GM21717 (cell line): Measurements from ENCODE around the gene MILR1.

Experiments used
- ATAC-seq: cut with Tn5 transposase; IDR thresholded peaks from one replicate; pipeline ENCODE4 v1.9.1; 2021; ENCODE audit warnings: mild to moderate bottlenecking, moderate library complexity; ENCODE audit not compliant: unreplicated experiment

MILR1 gene

GRCh38 chr17:64500862-64501765 lies 52.2 kb downstream of the MILR1 start:
- no peak for ATAC-seq

GRCh38 chr17:64502021-64502420 lies 53.1 kb downstream of the MILR1 start:
- no peak for ATAC-seq

- ATAC-seq = no peak
Measured at GRCh38 chr17:64502809-64503208, 53.9 kb downstream of the MILR1 start.

GRCh38 chr17:64503341-64503740 lies 54.4 kb downstream of the MILR1 start:
- no peak for ATAC-seq

- ATAC-seq = no peak
Measured at GRCh38 chr17:64503821-64504768, 55.2 kb downstream of the MILR1 start.

GRCh38 chr17:64504769-64505339 lies 55.9 kb downstream of the MILR1 start:
- ATAC-seq = no peak

GRCh38 chr17:64505340-64506200 lies 56.7 kb downstream of the MILR1 start:
- ATAC-seq = no peak

- ATAC-seq = peak; percentile 55
Measured at GRCh38 chr17:64506201-64506575, 57.3 kb downstream of the MILR1 start, which contains the start of gene DDX5. TSS of gene DDX5 (minus strand) at chr17:64506289. CDS start at chr17:64506119, 170 bp downstream.

- ATAC-seq = peak; percentile 59
Measured at GRCh38 chr17:64506576-64507412, 57.9 kb downstream of the MILR1 start, which contains the start of gene CEP95. TSS of gene CEP95 (plus strand) at chr17:64506977. CDS start at chr17:64507098, 121 bp downstream.

- ATAC-seq = peak; percentile 14
Measured at GRCh38 chr17:64507413-64507782, 58.5 kb downstream of the MILR1 start.

GRCh38 chr17:64508683-64509082 lies 59.8 kb downstream of the MILR1 start:
- ATAC-seq = no peak

GRCh38 chr17:64509179-64509578 lies 60.3 kb downstream of the MILR1 start:
- no peak for ATAC-seq

- ATAC-seq = no peak
Measured at GRCh38 chr17:64515419-64515818, 66.5 kb downstream of the MILR1 start.

- no peak for ATAC-seq
Measured at GRCh38 chr17:64515829-64516228, 66.9 kb downstream of the MILR1 start.
